Chondrocyte (in vitro differentiated cells): ENCODE data around the gene RGS10. TPM values are rescaled to one million over a fixed set of nuclear protein-coding genes. Genes with fewer than 3 reads are reported as not detected.
A peak's percentile ranks its signal among the peaks of the same experiment; 100 is the strongest.

Experiments used
- DNase-seq: peaks from one replicate; pipeline ENCODE4 v3.0.0; 2021; ENCODE audit warnings: mixed read lengths, low spot score
- H3K27ac Mint-ChIP-seq: one replicate; pipeline ENCODE4 v1.8.0; 2021; ENCODE audit warnings: mild to moderate bottlenecking, moderate library complexity, mixed read lengths; ENCODE audit not compliant: unreplicated experiment
- H3K27me3 Mint-ChIP-seq: 2 replicates; pipeline ENCODE4 v1.8.0; 2021; ENCODE audit warnings: low read depth, mixed read lengths
- H3K36me3 Mint-ChIP-seq: 2 replicates; pipeline ENCODE4 v1.8.0; 2021; ENCODE audit warnings: low read depth, mixed read lengths
- H3K4me1 Mint-ChIP-seq: 2 replicates; pipeline ENCODE4 v1.8.0; 2021; ENCODE audit warnings: low read depth, mild to moderate bottlenecking, mixed read lengths
- H3K4me3 Mint-ChIP-seq: one replicate; pipeline ENCODE4 v1.8.0; 2021; ENCODE audit warnings: mild to moderate bottlenecking, moderate library complexity, mixed read lengths; ENCODE audit not compliant: unreplicated experiment
- H3K9me3 Mint-ChIP-seq: 2 replicates; pipeline ENCODE4 v1.8.0; 2021; ENCODE audit warnings: low read depth, mixed read lengths
- CTCF ChIP-seq: fragments of 200-600 bp; sonication (generic); IDR thresholded peaks from 2 replicates; pipeline ENCODE4 v1.5.0; 2021; ENCODE audit warnings: antibody characterized with exemption, mild to moderate bottlenecking, moderate library complexity
- total RNA-seq: library from RNA; stranded (reverse); gene quantifications from 3 replicates; pipeline ENCODE4 v1.2.1, GENCODE V29; 2021

RGS10 gene
- total RNA-seq, 1 donor from 2014 or later, result 19.7 TPM

GRCh38 chr10:119469846-119470245 is 72.7 kb downstream of the RGS10 start:
- Mint-ChIP-seq H3K27ac (no peak overlapping the region), H3K4me1 (no peaks in the 10 kb centered on the region), H3K9me3 (peaks cover 2% of the 10 kb centered on the region), H3K4me3 (no peak overlapping the region), H3K27me3 (peaks cover 24% of the 10 kb centered on the region), H3K36me3 (no peaks in the 10 kb centered on the region)
- no peak for TF ChIP-seq CTCF
- DNase-seq, result peak; percentile 30

- Mint-ChIP-seq H3K36me3 (no peaks in the 10 kb centered on the region), H3K27ac (no peak overlapping the region), H3K27me3 (peaks cover 27% of the 10 kb centered on the region), H3K4me3 (no peak overlapping the region), H3K9me3 (peaks cover 2% of the 10 kb centered on the region), H3K4me1 (no peaks in the 10 kb centered on the region)
- TF ChIP-seq CTCF, result no peak
- peak; percentile 56 for DNase-seq
Observed at GRCh38 chr10:119469325-119469707, 73.2 kb downstream of the RGS10 start.

GRCh38 chr10:119468542-119469324 is 73.8 kb downstream of the RGS10 start:
- no peak for TF ChIP-seq CTCF
- no peak overlapping the region for H3K27ac Mint-ChIP-seq
- H3K27me3 Mint-ChIP-seq, result peaks cover 24% of the 10 kb centered on the region
- H3K4me1 Mint-ChIP-seq, result no peaks in the 10 kb centered on the region
- H3K9me3 Mint-ChIP-seq, result no peaks in the 10 kb centered on the region
- DNase-seq, result peak; percentile 62
- no peaks in the 10 kb centered on the region for H3K36me3 Mint-ChIP-seq
- no peak overlapping the region for H3K4me3 Mint-ChIP-seq

- Mint-ChIP-seq H3K4me1 (no peaks in the 10 kb centered on the region), H3K27ac (no peak overlapping the region), H3K27me3 (peaks cover 22% of the 10 kb centered on the region), H3K4me3 (no peak overlapping the region), H3K36me3 (peaks cover 9% of the 10 kb centered on the region), H3K9me3 (peaks cover 12% of the 10 kb centered on the region)
- peak; percentile 88 for DNase-seq
- no peak for TF ChIP-seq CTCF
Observed at GRCh38 chr10:119466655-119467054, 75.9 kb downstream of the RGS10 start.

GRCh38 chr10:119466076-119466475 is 76.4 kb downstream of the RGS10 start:
- Mint-ChIP-seq H3K27ac (no peak overlapping the region), H3K36me3 (peaks cover 9% of the 10 kb centered on the region), H3K9me3 (peaks cover 12% of the 10 kb centered on the region), H3K27me3 (peaks cover 18% of the 10 kb centered on the region), H3K4me1 (no peaks in the 10 kb centered on the region), H3K4me3 (no peak overlapping the region)
- DNase-seq, result peak; percentile 79
- TF ChIP-seq CTCF, result no peak
